ENCODE results near the gene CBX2.

Gene CBX2

DNA sequence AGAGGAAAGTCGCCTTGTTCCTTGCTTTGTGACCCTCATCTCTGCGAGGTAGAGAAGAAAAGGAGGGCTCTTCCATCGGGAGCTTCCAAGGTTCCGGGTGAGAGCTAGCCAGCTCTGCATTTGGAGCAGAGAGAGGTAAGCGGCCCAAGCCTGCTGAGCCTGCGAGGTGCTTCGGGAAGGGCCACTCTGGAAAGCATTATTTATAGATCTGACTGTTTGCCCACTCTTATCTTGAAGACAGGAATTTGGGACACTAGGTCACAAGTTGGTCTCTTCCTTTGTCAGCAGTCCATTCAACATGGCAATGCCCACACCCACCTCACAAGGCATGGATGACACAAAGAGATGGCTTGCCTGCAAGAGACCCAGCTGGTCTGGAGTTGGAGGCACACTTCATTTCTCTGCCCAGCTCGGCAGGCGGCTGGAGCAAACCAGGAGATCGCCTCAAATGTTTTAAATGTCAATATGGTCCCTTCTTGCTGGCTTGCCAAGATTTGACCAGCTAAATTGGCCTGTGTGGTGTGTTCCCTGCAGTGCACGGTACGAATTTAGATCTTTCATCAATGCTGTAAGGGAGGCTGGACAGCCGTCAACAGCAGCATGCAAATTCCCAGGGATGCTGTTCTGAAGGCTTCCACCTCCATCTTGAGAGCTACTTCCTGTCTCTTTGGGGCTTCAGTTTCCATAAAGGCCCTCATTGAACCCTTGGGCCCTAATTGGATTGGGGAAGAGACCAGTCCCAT lies 41.8 kb downstream of the CBX2 start:
- Histone ChIP-seq H3K36me3 (ENCODE audit: control insufficient read depth, insufficient read depth, low read length) (no peaks in the 10 kb centered on the region), H3K9ac (ENCODE audit: low read depth, low read length) (no peak overlapping the region)

DNA sequence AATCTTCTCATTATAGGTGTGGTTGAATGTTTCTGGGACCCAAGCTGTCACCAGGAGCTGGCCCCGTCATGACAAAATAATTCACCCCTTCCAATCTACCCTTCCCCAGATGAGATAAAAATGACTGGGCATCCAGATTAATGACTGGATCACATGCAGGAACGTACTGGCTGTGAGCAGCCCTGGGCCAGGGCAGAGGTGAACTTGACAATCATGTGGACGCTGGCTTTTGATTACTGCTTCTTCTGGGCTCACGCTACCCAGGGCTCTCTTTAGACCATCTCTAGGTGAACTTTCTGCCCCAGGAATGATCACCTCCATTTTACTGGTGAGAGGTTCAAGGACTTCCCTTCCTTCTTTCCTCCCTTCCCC lies 43.0 kb downstream of the CBX2 start:
- no peaks in the 10 kb centered on the region; the same call in 1 of the 2 replicates for H3K4me1 ChIP-seq (ENCODE audit: control insufficient read depth, insufficient read depth, low read length)
- H3K27ac ChIP-seq (ENCODE audit: low read depth, low read length): no peak overlapping the region
- H3K4me3 ChIP-seq (ENCODE audit: low read depth, low read length): no peak overlapping the region
- H3K36me3 ChIP-seq (ENCODE audit: control insufficient read depth, insufficient read depth, low read length): no peaks in the 10 kb centered on the region
- H3K9ac ChIP-seq (ENCODE audit: low read depth, low read length): no peak overlapping the region
- H3K9me3 ChIP-seq (ENCODE audit: control insufficient read depth, insufficient read depth, low read length): no peaks in the 10 kb centered on the region
- H3K27me3 ChIP-seq (ENCODE audit: control insufficient read depth, insufficient read depth, low read length): peaks cover 93% of the 10 kb centered on the region

More for the DNA sequence above, 41.8 kb downstream of the CBX2 start:
- Histone ChIP-seq H3K27ac (ENCODE audit: low read depth, low read length) (no peak overlapping the region), H3K27me3 (ENCODE audit: control insufficient read depth, insufficient read depth, low read length) (peaks cover 93% of the 10 kb centered on the region), H3K9me3 (ENCODE audit: control insufficient read depth, insufficient read depth, low read length) (no peaks in the 10 kb centered on the region), H3K4me1 (ENCODE audit: control insufficient read depth, insufficient read depth, low read length) (no peaks in the 10 kb centered on the region; the same call in 1 of the 2 replicates), H3K4me3 (ENCODE audit: low read depth, low read length) (no peak overlapping the region)

DNA sequence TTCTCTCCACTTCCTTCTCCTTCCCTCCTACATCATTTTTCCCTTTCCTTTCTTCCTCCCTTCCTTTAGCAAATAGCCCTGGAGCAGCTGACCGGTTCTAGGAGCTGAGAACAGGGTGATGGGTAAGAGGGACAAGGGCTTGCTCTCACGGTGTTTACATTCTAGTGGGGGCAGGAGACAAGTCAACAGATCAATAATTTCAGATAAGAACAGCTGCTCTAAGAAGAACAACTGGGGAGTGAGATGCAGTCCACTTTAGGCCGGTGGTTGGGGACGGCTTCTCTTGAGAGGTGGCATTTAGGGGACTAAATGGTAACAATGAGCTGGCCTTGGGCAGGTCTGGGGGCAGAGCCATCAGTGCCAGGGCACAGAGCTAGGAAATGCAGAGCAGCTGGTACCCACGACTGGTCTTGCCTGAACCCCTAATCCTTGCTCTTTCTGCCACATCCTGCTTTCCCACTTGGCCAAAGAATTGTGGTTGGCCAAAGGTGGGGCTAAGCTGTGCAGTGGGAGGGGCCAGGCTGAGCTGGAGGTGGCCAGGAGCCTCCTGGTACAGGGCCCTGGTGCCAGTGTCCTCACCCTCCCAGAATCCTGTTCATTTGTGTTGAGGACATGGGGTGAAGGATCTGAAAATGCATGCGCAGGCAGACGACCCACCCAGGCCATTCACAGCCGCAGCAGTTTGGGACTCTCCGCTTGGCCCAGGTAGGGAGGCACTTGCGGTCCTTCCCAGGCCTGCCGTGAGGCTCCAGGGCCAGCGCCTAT lies 43.6 kb downstream of the CBX2 start:
- Histone ChIP-seq H3K9ac (ENCODE audit: low read depth, low read length) (no peak overlapping the region), H3K36me3 (ENCODE audit: control insufficient read depth, insufficient read depth, low read length) (no peaks in the 10 kb centered on the region), H3K27ac (ENCODE audit: low read depth, low read length) (no peak overlapping the region), H3K9me3 (ENCODE audit: control insufficient read depth, insufficient read depth, low read length) (no peaks in the 10 kb centered on the region), H3K4me1 (ENCODE audit: control insufficient read depth, insufficient read depth, low read length) (no peaks in the 10 kb centered on the region), H3K4me3 (ENCODE audit: low read depth, low read length) (no peak overlapping the region), H3K27me3 (ENCODE audit: control insufficient read depth, insufficient read depth, low read length) (peaks cover 93% of the 10 kb centered on the region)

DNA sequence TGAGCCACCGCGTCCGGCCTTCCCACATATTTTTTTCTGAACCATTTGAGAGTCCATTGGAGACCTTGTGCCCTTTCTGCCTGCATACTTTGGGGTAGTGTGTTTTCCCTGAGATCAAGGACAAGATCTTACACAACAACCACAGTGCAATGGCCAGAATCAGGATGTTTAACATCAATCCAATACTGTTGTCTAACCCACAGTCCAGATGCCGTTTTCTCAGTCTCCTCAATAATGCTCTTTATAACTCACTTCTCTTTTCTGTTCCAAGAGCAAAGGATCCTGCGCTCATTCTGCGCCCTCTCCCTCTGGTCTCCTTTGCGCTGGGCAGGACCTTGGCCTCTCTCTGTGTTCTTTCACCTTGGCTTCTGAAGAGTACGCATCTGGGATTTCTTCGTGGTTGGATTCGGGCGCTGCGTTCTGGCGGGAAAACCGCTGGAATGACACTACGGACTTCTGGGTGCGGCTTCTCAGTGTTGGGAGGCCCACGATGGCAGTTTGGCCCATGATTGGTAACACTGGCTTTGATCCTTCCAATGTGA lies 44.7 kb downstream of the CBX2 start:
- Histone ChIP-seq H3K27me3 (ENCODE audit: control insufficient read depth, insufficient read depth, low read length) (peaks cover 93% of the 10 kb centered on the region), H3K9me3 (ENCODE audit: control insufficient read depth, insufficient read depth, low read length) (no peaks in the 10 kb centered on the region), H3K36me3 (ENCODE audit: control insufficient read depth, insufficient read depth, low read length) (no peaks in the 10 kb centered on the region), H3K4me3 (ENCODE audit: low read depth, low read length) (no peak overlapping the region), H3K27ac (ENCODE audit: low read depth, low read length) (no peak overlapping the region), H3K9ac (ENCODE audit: low read depth, low read length) (no peak overlapping the region), H3K4me1 (ENCODE audit: control insufficient read depth, insufficient read depth, low read length) (no peaks in the 10 kb centered on the region)

DNA sequence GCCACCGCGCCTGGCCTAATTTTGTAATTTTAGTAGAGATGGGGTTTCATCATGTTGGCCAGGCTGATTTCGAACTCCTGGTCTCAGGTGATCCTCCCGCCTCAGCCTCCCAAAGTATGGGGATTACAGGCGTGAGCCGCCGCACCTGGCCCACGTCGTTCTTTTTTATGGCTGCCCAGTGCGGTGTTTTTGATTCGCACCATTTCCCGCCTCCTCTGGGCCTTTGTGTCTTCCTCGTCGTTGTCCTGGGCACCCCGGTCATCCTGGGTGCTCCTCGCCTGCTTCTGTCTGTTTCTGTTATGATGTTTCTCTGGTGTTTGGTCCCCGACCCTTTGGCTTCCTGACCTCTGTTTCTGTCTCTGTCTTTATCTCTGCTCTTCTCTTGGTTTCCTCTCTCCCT lies 46.3 kb downstream of the CBX2 start:
- no peak overlapping the region for H3K9ac ChIP-seq (ENCODE audit: low read depth, low read length)
- H3K4me1 ChIP-seq (ENCODE audit: control insufficient read depth, insufficient read depth, low read length): no peaks in the 10 kb centered on the region
- peaks cover 91% of the 10 kb centered on the region for H3K27me3 ChIP-seq (ENCODE audit: control insufficient read depth, insufficient read depth, low read length)
- no peaks in the 10 kb centered on the region for H3K36me3 ChIP-seq (ENCODE audit: control insufficient read depth, insufficient read depth, low read length)
- no peak overlapping the region for H3K27ac ChIP-seq (ENCODE audit: low read depth, low read length)
- no peaks in the 10 kb centered on the region for H3K9me3 ChIP-seq (ENCODE audit: control insufficient read depth, insufficient read depth, low read length)
- H3K4me3 ChIP-seq (ENCODE audit: low read depth, low read length): no peak overlapping the region

DNA sequence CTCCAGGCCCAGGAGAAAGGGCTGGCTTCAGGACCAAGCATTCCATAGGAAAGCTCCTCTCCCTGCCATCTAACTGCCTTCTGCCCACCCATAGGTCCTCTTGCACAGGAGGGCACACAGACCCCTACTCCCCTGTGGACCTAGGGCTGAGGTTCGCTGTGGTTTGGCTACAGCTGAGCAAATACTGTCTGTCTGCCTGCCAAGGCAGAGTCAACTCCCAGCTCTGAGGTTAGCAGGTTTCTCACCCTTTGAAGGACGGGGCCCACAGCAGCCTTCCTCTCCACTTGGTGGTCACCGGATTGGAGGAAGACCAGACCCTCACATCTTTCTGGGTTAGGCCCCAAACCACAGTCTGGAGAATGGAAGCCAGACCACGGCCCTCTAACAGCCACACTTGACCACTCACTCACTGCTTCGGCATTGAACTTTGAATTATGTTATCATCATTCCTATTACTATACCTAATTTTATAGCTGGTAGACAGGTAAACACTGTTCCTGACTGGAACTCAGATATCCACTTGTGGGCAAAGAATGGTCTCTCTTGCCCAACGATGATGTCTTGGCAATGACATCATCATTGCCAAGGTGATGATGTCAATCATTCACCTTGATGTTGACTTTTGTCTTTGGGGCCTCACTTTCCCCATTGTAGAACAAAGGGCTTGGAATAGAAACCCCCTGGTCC lies 47.1 kb downstream of the CBX2 start:
- H3K9ac ChIP-seq (ENCODE audit: low read depth, low read length): no peak overlapping the region
- peaks cover 91% of the 10 kb centered on the region for H3K27me3 ChIP-seq (ENCODE audit: control insufficient read depth, insufficient read depth, low read length)
- H3K36me3 ChIP-seq (ENCODE audit: control insufficient read depth, insufficient read depth, low read length): no peaks in the 10 kb centered on the region
- H3K9me3 ChIP-seq (ENCODE audit: control insufficient read depth, insufficient read depth, low read length): no peaks in the 10 kb centered on the region
- no peaks in the 10 kb centered on the region for H3K4me1 ChIP-seq (ENCODE audit: control insufficient read depth, insufficient read depth, low read length)
- H3K4me3 ChIP-seq (ENCODE audit: low read depth, low read length): no peak overlapping the region
- H3K27ac ChIP-seq (ENCODE audit: low read depth, low read length): no peak overlapping the region

DNA sequence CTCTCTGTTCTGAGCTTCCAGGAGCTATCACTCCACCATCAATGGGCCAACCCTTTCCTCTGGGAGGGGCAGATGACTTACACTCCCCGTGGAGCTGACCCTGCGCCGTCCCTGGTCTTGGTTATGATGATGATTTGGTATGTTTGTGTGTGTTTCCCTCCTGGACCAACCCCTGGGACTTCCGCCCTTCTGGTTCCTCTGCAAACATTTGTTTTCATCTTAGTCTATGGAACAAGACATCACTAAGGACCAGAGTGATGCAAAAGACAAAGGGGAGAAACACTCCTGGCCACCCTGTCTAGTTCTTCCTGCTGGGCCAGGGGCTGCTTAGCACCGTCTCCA lies 47.6 kb downstream of the CBX2 start:
- Histone ChIP-seq H3K9ac (ENCODE audit: low read depth, low read length) (no peak overlapping the region), H3K36me3 (ENCODE audit: control insufficient read depth, insufficient read depth, low read length) (no peaks in the 10 kb centered on the region), H3K4me1 (ENCODE audit: control insufficient read depth, insufficient read depth, low read length) (peaks cover 2% of the 10 kb centered on the region; the same call in 1 of the 2 replicates), H3K27ac (ENCODE audit: low read depth, low read length) (no peak overlapping the region), H3K4me3 (ENCODE audit: low read depth, low read length) (no peak overlapping the region), H3K9me3 (ENCODE audit: control insufficient read depth, insufficient read depth, low read length) (no peaks in the 10 kb centered on the region), H3K27me3 (ENCODE audit: control insufficient read depth, insufficient read depth, low read length) (peaks cover 91% of the 10 kb centered on the region)

DNA sequence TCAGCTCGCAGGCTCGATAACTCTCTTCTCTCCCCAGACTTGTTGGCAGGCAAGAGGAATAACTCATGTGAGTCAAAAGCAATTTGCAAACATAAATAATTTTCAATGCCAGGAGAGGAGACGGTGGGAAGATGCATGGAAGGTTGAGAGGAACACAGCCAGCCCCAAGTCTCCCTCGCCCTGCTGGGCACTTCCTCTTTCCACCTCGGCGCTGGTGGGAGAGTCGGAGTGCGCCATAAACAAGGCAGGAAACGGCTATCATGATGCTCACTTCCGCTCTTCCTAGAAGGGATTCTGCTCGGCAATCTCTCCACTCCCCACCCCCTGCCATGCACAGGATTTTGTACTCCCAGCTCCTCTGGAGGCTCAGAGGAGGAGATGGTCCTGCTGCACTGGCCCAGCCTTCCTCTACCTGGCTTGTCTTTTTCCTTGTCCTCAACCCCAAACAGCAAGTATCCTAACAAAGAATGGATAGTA lies 48.3 kb downstream of the CBX2 start:
- H3K9ac ChIP-seq (ENCODE audit: low read depth, low read length): no peak overlapping the region
- peaks cover 2% of the 10 kb centered on the region; the same call in 1 of the 2 replicates for H3K4me1 ChIP-seq (ENCODE audit: control insufficient read depth, insufficient read depth, low read length)
- no peak overlapping the region for H3K4me3 ChIP-seq (ENCODE audit: low read depth, low read length)
- H3K27ac ChIP-seq (ENCODE audit: low read depth, low read length): no peak overlapping the region
- no peaks in the 10 kb centered on the region for H3K9me3 ChIP-seq (ENCODE audit: control insufficient read depth, insufficient read depth, low read length)
- H3K36me3 ChIP-seq (ENCODE audit: control insufficient read depth, insufficient read depth, low read length): no peaks in the 10 kb centered on the region
- peaks cover 91% of the 10 kb centered on the region for H3K27me3 ChIP-seq (ENCODE audit: control insufficient read depth, insufficient read depth, low read length)

DNA sequence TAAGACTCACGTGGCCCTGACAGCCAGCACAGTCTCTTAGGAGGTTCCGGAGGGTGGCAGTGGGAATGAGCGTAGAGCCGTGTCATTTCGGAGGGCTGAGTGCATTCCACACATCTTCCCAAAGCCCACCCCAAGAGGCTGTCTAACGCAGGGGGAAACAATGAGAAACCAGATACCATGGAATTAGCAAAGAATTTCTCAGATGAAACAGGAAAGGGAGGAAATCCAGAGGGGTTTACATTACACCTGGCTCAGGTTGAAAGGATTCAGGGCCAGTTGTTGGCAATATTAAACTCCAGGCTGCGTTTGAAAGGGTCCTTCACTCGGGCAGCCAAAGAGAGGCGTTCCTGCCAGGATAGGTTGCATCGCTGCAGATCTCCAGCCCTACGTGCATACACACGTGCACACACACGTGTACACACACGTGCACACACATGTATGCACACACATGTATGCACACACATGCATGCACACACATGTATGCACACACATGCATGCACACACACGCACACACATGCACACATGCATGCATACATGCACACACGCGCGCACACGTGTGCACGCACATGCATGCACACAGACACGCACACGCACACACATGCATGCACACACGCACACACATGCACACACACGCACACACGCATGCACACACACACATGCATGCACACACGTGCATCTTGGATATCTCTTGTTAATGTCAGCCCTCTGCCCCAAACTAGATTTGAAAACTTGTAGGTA lies 49.1 kb downstream of the CBX2 start:
- no peaks in the 10 kb centered on the region for H3K9me3 ChIP-seq (ENCODE audit: control insufficient read depth, insufficient read depth, low read length)
- no peak overlapping the region for H3K4me3 ChIP-seq (ENCODE audit: low read depth, low read length)
- no peak overlapping the region for H3K27ac ChIP-seq (ENCODE audit: low read depth, low read length)
- no peaks in the 10 kb centered on the region for H3K36me3 ChIP-seq (ENCODE audit: control insufficient read depth, insufficient read depth, low read length)
- peaks cover 91% of the 10 kb centered on the region for H3K27me3 ChIP-seq (ENCODE audit: control insufficient read depth, insufficient read depth, low read length)
- H3K9ac ChIP-seq (ENCODE audit: low read depth, low read length): no peak overlapping the region
- peaks cover 5% of the 10 kb centered on the region; the same call in 1 of the 2 replicates for H3K4me1 ChIP-seq (ENCODE audit: control insufficient read depth, insufficient read depth, low read length)

DNA sequence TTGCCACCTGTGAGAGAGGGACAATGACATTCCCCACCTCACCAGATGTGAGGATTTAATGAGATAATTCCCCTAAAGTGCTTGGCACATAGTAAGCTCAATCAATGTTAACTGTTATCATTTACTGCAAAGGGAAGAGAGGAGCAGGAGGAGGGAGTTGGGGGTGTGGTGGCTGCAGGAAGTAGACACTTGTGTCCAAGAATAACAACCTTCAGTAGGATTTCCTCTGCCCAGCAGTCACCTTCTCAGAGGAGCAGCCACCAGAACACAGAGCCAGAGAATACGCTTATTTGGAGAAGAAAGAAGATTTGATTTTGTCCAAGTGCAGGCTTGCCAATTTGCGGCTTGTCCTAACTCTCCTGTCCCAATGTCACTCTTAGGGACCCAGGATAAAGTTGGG lies 51.1 kb downstream of the CBX2 start:
- H3K27ac ChIP-seq (ENCODE audit: low read depth, low read length): no peak overlapping the region
- H3K36me3 ChIP-seq (ENCODE audit: control insufficient read depth, insufficient read depth, low read length): no peaks in the 10 kb centered on the region
- H3K27me3 ChIP-seq (ENCODE audit: control insufficient read depth, insufficient read depth, low read length): peaks cover 96% of the 10 kb centered on the region
- H3K4me3 ChIP-seq (ENCODE audit: low read depth, low read length): no peak overlapping the region
- no peak overlapping the region for H3K9ac ChIP-seq (ENCODE audit: low read depth, low read length)
- peaks cover 10% of the 10 kb centered on the region for H3K4me1 ChIP-seq (ENCODE audit: control insufficient read depth, insufficient read depth, low read length)
- no peaks in the 10 kb centered on the region for H3K9me3 ChIP-seq (ENCODE audit: control insufficient read depth, insufficient read depth, low read length)
